GM19463 (cell line): Measurements from ENCODE around the gene LMAN1.

Experiments
- ATAC-seq: cut with Tn5 transposase; IDR thresholded peaks from one replicate; pipeline ENCODE4 v1.9.1; 2021; ENCODE audit warnings: mild to moderate bottlenecking, moderate library complexity; ENCODE audit not compliant: unreplicated experiment

Gene LMAN1

DNA sequence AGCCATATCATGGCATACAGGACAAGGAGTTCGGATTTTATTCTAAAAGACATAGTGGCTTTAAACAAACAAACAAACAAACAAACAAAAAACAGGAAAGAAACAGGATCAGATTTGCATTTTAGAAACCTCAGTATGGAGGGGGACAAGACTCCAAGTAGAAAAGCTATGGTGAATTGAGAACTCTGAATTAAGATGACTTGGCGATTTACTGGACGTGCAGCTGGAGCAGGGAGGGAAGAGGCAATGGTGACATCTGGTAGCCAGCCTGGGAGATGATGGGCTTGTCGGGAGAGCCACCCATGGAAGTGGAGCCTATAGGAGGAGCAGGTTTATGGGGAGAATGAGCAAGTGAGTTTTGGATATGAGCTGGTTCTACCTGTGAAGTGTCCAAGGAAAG lies 53.8 kb downstream of the LMAN1 start:
- no peak for ATAC-seq

DNA sequence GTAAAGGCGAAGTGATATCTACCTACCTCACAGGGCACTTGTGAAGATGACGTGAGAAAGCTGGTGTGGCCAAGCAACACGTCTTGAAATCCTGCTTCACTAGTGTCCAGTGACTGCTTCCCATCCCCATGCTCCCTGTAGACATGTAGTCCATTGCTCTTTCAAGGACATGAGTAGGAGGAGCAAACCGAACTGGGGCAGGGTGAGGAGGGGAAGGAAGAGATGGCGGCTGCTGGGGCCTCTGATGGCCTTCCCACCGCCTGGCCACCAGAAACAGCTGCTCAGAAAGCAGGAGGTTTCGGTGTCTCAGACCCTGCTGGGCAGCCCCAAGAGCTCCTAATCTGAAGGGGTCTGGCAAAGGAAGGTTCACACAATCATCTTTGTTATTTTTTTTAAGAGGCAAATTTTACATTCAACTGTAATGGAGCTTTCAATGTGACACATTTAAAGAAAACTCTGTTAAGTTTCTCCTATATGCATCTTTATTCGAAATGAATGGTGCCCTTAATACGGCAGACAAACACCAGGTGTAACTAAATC lies 55.3 kb downstream of the LMAN1 start:
- no peak for ATAC-seq

DNA sequence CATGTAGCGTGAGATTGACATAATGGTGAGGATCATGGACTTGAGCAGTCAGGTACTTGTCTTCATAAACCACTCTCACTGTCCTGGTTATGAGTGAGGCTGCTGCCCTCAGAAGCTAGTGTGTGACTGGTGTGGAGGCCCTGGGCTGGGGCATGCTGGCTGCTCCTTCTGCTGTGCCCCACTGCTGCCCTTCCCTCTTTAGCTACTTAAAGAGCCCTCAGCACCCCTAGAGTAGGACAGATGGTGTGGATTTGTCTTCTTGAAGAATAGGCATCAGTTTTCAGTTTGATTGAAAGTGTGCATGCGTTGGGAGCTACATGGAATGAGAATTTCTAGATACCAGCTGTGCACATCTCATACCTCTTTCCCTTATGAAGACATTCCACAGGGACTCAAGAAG lies 56.1 kb downstream of the LMAN1 start:
- no peak for ATAC-seq

DNA sequence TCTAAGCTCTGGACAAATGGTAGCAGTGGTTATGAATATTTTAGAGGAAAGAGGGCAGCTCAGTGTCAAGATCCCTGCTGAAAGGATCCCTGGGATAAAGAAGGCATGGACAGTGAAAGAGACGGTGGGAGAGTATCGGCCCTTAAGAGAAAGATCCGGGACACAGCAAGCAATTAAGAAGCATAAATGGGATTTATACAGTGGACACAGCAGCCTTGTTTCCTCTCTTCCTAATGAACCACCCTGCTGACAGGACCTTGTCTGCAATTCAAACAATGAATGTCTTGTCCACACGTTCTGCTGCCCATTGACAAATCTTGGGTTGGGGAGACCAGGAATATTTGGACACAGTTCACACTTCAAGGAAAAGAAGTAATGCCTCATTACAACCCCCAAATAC lies 57.1 kb downstream of the LMAN1 start:
- ATAC-seq, result no peak

DNA sequence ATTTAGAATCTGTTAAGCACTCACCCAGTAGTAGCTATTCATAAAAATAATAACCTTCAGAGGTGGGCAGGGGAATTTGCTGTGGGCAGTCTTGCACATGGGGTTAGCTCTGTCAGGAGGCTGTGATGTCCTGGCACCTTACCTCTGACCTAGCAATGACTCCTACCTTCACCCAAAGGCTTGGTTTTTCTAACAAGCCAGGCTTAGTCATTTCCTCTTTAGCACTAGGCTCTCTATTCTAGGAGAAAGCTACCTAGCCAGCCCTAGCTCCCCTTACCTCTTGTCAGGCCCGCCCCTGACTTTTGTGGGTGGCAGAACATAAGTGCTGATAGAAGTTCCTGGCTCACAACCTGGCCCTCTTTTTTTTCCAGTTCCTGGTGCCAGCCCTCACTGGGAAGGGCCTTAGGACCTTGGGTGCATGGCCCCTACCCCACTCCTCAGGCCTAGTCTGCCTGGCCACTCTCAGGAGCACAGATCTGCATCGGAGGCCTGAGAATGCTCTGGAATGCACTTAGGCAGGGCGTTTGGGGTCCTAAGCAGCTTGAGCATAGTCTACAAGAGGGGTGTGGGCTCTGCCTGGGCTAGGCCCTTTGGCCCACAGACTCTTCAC lies 58.3 kb downstream of the LMAN1 start:
- no peak for ATAC-seq

DNA sequence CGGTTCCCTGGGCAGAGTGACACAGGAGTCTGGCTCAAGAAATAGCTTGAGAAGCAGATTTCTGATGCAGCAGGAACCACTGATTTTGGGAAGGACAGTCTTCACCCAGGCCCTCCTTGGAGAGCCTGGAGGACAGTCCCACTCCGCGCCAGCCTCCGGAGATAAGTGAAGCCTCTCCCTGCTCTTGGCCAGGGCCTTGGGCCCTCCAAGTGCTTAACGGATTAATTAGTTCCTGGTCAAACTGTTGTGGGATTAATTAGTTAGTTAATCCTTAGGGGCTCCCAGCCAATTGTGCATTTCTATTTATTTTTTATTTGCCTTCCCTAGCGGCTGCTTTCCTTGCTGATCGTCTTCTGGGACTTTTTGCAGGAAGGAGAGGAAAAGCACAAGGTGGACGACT lies 60.2 kb downstream of the LMAN1 start:
- no peak for ATAC-seq

DNA sequence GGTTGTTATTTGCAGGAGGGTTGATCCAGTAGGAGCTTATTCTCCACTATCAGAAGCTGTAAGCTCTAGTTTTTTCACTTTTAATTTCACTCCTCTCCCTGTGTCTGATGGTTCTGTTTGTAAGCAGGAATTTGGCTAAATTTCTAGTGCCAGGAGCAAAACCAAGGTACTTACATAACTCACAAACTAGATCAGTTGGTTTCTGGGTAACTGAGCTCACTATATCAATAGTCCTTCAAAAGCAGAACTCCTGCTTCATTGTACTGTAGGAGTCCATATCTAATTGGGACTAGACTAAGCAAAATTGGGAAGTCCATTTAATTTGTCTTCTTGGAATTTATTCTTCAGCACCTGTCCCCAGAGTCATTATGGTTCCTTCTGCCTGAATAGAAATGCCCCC lies 65.7 kb downstream of the LMAN1 start:
- no peak for ATAC-seq

DNA sequence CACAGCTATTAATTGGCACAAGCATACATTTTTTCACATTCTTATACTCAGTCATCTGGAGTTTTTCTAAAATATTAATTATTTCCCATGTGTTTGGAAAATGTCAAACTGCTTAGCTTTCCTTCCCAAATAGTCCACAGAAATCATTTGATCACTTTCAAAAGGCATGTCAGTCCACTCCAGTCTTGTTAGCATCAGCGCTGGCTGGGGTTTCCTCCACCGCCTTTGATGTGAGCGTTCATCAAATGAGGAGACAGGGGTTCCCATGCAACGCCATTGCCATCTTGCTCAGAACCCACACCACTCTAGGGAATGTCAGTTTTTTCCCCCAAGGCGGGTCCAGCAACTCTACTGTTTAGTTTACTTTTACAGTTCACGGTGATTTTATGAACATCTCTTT lies 72.7 kb downstream of the LMAN1 start:
- no peak for ATAC-seq

DNA sequence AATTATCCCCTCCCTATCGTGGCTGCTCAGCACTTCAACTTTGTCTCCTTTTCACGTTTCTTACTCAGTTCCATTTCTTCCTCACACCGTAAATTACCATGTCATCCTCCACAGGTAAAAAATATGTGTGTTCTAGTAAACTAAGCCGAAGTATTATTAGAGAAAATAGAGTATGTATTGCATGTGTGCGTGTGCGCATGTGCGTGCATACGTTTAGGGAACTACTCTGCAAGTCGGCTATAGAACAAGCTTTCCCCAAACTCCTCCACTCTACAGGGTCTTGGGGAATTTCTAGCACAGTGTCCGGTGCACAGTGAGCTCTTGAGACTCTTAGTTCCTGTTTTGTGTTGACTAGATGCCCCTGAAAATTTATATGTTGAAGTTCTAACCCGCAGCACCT lies 76.7 kb downstream of the LMAN1 start:
- ATAC-seq, result no peak

DNA sequence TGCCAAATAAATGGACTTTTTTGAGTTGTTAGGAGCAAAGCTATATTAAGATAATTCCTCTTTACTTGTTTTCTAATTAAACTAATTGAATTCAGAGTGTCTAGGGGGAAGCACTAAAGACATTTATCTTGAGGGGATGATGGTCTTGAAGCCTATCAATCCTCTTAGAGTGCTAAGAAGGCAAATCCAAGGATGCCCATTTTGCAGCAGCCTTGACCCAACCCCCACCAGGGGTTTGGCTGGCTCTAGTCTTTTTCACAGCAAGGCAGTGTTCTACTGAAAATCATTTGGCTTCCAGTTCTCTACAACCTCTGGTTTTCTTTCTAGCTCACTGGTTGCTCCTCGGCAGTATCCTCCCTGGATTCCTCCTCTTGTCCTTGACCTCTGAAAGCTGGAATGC lies 79.3 kb downstream of the LMAN1 start:
- no peak for ATAC-seq

DNA sequence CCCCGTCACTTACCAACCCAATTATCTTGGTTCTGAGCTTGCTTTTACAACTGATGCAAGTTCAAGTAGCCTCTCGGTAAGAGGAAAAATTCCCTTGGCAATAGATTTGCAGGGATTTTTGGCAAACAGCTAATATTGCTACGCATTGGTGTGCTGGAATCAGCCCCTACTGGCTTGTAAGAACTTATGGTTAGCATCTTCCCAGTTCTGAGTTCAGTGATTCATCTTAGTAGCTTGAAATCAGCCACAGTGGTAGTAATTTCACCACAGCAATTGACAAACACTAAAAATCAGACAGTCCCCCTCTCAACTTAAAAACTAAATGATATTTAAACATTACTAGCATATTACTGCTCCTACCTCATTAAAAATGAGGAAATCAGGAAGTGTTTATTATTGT lies 79.9 kb downstream of the LMAN1 start:
- no peak for ATAC-seq

DNA sequence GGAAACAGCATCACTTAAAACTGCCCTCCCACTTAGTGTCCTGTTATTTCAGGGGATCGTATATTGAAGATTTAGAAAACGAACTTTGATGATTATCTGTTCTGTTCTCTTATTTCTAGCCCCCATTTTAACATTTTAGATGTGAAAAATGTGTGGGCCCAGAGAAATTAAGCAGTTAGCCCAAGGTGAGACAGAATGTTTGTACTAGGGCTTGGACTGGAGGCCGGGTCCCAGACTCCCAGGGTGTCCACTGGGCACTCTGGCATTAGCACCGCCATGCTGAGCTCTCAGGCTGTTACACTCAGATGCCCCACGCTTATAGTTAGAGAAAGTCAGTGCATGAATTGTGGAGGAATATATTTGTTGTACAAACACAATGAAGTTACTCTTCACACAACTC lies 80.3 kb downstream of the LMAN1 start:
- no peak for ATAC-seq
